NCI-H146 (cell line): ENCODE measurements around the gene CD58.
A peak's percentile ranks its signal among the peaks of the same experiment; 100 is the strongest.

Experiments used
- DNase-seq: peaks from one replicate; lab custom pipeline; 2025; lab: John Stamatoyannopoulos, UW

The CD58 gene

GRCh38 chr1:116466810-116467557 lies 103.8 kb downstream of the CD58 start:
- DNase-seq, result no peak

DNA sequence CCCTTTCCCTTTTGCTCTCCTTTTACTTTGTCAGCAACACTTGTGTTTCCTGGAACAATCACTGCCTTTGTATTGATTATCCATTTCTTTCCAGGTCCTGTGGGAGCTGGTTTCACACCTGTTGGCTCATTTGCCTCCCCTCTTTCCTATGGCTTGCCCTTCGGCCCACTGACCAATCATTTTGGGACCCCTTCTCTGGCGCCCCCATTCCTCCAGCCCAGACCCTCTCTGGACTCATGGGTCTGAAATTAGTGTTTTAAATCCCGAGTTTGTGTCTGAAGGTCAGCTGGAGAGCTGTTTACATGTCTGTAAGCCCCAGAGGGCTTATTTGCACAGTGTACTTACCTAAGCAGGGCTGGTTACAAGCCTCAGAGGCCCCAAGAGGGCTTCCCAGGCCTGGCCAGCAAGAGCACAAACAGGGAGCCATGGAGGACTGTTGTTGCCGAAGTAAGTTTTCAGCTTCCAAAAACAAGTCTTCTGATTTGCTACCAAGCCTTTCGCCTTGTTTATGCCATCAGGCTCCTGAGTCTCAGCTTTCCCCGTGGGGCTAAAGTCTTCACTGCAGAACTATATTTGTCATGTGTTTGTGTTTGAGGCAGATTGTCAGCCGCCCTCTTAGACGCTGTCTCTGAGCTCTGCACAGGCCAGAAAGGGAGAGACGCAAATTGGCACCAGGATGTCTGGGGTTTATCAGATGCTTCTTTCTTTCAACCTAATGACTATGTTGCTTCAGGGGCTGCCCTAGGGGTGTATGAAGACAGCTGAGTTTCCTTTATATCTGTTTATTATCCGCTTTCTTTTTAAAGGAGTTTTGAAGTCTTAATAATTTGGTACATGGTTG lies 104.8 kb downstream of the CD58 start:
- peak; percentile 62 for DNase-seq

DNA sequence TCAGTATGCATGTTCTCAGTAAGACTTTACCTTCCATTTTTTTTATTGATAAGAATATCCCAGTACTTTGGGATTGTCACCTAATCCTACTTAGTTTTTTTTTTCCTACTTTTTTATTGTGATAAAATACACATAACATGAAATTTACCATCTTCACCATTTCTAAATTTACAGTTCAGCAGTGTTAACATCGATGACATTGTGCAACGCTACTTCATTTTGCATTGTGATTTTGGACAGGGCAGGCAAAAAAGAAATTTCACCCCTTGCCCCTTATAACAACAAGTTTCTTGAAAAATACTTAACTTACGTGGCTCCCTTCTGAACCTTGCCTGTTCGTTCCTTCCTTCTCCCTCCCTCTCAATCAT lies 105.4 kb downstream of the CD58 start:
- no peak for DNase-seq
